ENCODE measurements around the gene F2RL3. TPM values are rescaled to one million over a fixed set of nuclear protein-coding genes. Genes with fewer than 3 reads are reported as not detected.

The F2RL3 gene
- total RNA-seq, 4 donors from 2014 or later = 2.5 to 6.5 (median 5.0) TPM

DNA sequence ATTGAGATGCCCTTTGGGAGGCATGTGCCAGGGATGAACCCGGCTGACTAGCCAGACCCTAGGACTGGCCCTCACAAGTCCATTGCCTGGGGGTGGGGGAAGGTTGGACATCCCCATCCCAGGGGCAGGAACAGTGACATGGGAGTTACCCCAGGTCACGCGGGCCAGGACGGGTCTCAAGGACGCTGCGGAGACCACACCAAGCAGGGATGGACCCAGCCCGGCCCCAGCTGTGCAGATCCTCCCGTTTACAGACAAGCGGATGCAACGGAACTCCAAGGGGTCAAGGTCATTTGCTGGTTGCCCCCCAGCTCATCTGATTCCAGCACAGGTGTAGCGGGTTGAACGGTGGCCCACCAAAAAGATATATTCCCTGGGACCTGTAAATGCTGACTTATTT is 20.0 kb downstream of the F2RL3 start:
- peaks cover 0 to 15% (median 0%) of the 10 kb centered on the region in 4 donors for H3K36me3 ChIP-seq
- TF ChIP-seq EP300 (IDR thresholded peaks at IDR 0.05) (no peak), POLR2A (IDR thresholded peaks at IDR 0.05; ENCODE audit: low read depth) (no peak), POLR2AphosphoS5 (IDR thresholded peaks at IDR 0.05) (no peak), CTCF (IDR thresholded peaks at IDR 0.05) (no peak)
- H3K4me1 ChIP-seq = no peaks in the 10 kb centered on the region
- H3K27me3 ChIP-seq = peaks cover 0 to 13% (median 0%) of the 10 kb centered on the region in 4 donors
- 87% methylated on average over 7 of the region's 12 CpGs for WGBS
- H3K4me3 ChIP-seq = no peak overlapping the region
- intact Hi-C loops (cut with DNase I) = no loop called here
- no peak overlapping the region for H3K27ac ChIP-seq (replicated peaks in 1 of 4)
- H3K9me3 ChIP-seq = peaks cover 0 to 18% (median 12%) of the 10 kb centered on the region in 4 donors
- DNase-seq (ENCODE audit: extremely low spot score) = no peak

- Histone ChIP-seq H3K27ac (replicated peaks in 1 of 4) (no peak overlapping the region), H3K4me1 (no peaks in the 10 kb centered on the region), H3K36me3 (peaks cover 0 to 18% (median 0%) of the 10 kb centered on the region in 4 donors), H3K9me3 (peaks cover 0 to 36% (median 27%) of the 10 kb centered on the region in 4 donors), H3K4me3 (no peak overlapping the region), H3K27me3 (peaks cover 0 to 6% (median 0%) of the 10 kb centered on the region in 4 donors)
- intact Hi-C loops (cut with DNase I) = no loop called here
- WGBS = 90% methylated on average over 7 of the region's 7 CpGs
- no peak for DNase-seq (ENCODE audit: extremely low spot score)
- TF ChIP-seq CTCF (IDR thresholded peaks at IDR 0.05) = no peak
Measured at GRCh38 chr19:16911046-16911445, 22.2 kb downstream of the F2RL3 start.

DNA sequence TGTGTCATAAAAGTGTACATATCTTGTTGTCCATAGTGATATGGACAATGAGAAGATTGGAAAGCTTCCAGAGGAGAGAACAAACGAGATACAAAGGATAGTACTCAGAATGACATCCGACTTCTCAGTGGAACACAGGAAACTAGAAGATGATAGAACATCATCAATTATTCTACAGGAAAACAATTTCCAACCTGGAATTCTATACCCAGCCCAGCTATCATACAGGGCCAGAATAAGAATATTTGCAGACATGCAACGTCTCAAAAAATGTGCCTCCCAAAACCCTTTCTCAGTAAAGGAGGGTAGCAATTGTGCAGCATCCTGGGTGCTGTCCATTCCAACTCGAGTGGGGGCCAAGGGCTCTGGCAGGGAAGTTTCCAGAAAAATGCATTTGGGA is 24.0 kb downstream of the F2RL3 start:
- Histone ChIP-seq H3K36me3 (peaks cover 0 to 13% (median 0%) of the 10 kb centered on the region in 4 donors), H3K27me3 (peaks cover 0 to 6% (median 0%) of the 10 kb centered on the region in 4 donors), H3K4me3 (no peak overlapping the region), H3K27ac (replicated peaks in 1 of 4) (no peak overlapping the region), H3K9me3 (peaks cover 0 to 36% (median 27%) of the 10 kb centered on the region in 4 donors), H3K4me1 (no peaks in the 10 kb centered on the region)
- intact Hi-C loops (cut with DNase I) = no loop called here
- no peak for DNase-seq (ENCODE audit: extremely low spot score)
- WGBS = 87% methylated on average over 4 of the region's 4 CpGs
- TF ChIP-seq POLR2A (IDR thresholded peaks at IDR 0.05; ENCODE audit: low read depth) = no peak
- no peak for TF ChIP-seq EP300 (IDR thresholded peaks at IDR 0.05)
- TF ChIP-seq CTCF (IDR thresholded peaks at IDR 0.05) = no peak
- TF ChIP-seq POLR2AphosphoS5 (IDR thresholded peaks at IDR 0.05) = no peak

DNA sequence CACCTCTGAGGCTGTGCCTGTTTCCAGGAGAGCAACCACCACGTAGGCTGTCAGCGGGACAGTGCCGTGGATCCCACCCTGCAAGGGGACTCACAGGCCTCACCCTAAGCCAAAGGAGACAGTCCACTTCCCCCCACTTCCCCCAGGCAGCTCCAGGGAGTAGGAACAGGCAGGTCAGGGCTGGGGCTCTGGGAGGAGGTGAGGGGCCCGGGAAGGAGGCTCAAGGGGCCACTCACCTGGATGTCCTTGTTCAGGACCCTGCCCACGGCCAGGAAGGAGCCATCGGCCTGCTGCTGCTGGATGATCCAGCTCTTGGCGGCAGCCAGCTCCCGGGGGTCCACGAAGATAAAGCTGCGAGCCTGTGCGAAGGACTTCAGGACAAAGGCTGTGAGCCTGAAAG is 25.6 kb downstream of the F2RL3 start:
- H3K4me1 ChIP-seq = no peaks in the 10 kb centered on the region
- H3K9me3 ChIP-seq = peaks cover 0 to 44% (median 33%) of the 10 kb centered on the region in 4 donors
- peaks cover 0 to 15% (median 0%) of the 10 kb centered on the region in 4 donors for H3K36me3 ChIP-seq
- intact Hi-C loops (cut with DNase I) = no loop called here
- TF ChIP-seq EP300 (IDR thresholded peaks at IDR 0.05) (no peak), POLR2AphosphoS5 (IDR thresholded peaks at IDR 0.05) (no peak), POLR2A (IDR thresholded peaks at IDR 0.05; ENCODE audit: low read depth) (no peak), CTCF (IDR thresholded peaks at IDR 0.05) (no peak)
- no peak overlapping the region for H3K4me3 ChIP-seq
- DNase-seq (ENCODE audit: extremely low spot score) = no peak
- H3K27me3 ChIP-seq = peaks cover 0 to 6% (median 0%) of the 10 kb centered on the region in 4 donors
- WGBS = 91% methylated on average over 7 of the region's 11 CpGs
- no peak overlapping the region for H3K27ac ChIP-seq (replicated peaks in 1 of 4)

DNA sequence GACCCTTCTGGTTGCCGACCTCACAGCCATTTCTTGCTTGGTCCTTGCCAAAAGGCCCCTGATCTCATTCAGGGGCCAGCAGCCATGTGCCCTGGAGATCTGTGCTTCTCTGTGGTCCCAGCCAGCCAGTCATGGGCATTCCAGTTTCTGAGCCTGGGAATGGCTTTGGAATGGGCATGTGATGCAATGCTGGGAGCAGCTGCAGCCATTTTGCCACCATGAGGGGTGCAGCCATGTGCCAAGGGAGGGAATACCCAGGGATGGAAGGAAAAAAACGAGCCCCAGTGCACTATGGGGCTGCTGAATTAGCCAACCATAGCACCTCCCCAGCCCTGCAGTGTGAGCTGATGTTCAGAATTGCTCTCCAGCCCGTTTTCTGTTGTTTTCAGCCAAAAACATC is 26.3 kb downstream of the F2RL3 start:
- Histone ChIP-seq H3K4me1 (no peaks in the 10 kb centered on the region), H3K27me3 (peaks cover 0 to 6% (median 0%) of the 10 kb centered on the region in 4 donors), H3K9me3 (peaks cover 0 to 50% (median 38%) of the 10 kb centered on the region in 4 donors), H3K27ac (replicated peaks in 1 of 4) (no peak overlapping the region), H3K36me3 (peaks cover 0 to 19% (median 0%) of the 10 kb centered on the region in 4 donors), H3K4me3 (no peak overlapping the region)
- DNase-seq (ENCODE audit: extremely low spot score) = no peak
- TF ChIP-seq POLR2AphosphoS5 (IDR thresholded peaks at IDR 0.05) = no peak
- no peak for TF ChIP-seq POLR2A (IDR thresholded peaks at IDR 0.05; ENCODE audit: low read depth)
- TF ChIP-seq EP300 (IDR thresholded peaks at IDR 0.05) = no peak
- TF ChIP-seq CTCF (IDR thresholded peaks at IDR 0.05) = no peak
- 85% methylated on average over 3 of the region's 3 CpGs for WGBS
- intact Hi-C loops (cut with DNase I) = no loop called here

Measured in esophagus muscularis mucosa (tissue), 4 donors.